Tibial nerve (tissue), 4 donors: ENCODE results near the gene GRIN2A. TPM values are rescaled to one million over a fixed set of nuclear protein-coding genes. Genes with fewer than 3 reads are reported as not detected.

ENCODE experiments used
- DNase-seq, 2 donors: peaks; one replicate each; pipeline ENCODE4 v3.0.0-alpha.2; 2019; ENCODE audit warnings: low spot score in 2 of 2
- H3K27ac ChIP-seq, 4 donors: fragments of 200-600 bp; sonication (generic) in 3 of 4; one replicate each; pipeline ENCODE4 v1.5.1; 2017 to 2019; ENCODE audit warnings: mild to moderate bottlenecking in 1 of 4
- H3K27me3 ChIP-seq, 2 donors: fragments of 200-600 bp; sonication (generic) in 1 of 2; one replicate each; pipeline versions ENCODE4 v1.5.1 to v1.6.0; 2017 to 2019
- H3K36me3 ChIP-seq, 3 donors: fragments of 200-600 bp; sonication (generic); one replicate each; pipeline ENCODE4 v1.5.1; 2018 to 2019
- H3K4me1 ChIP-seq, 4 donors: fragments of 200-600 bp; sonication (generic) in 3 of 4; one replicate each; pipeline ENCODE4 v1.5.1; 2017 to 2019
- H3K4me3 ChIP-seq, 4 donors: fragments of 200-600 bp; sonication (generic) in 3 of 4; one replicate each; pipeline ENCODE4 v1.5.1; 2017 to 2019; ENCODE audit warnings: mild to moderate bottlenecking in 1 of 4, moderate library complexity in 1 of 4
- H3K9me3 ChIP-seq, 4 donors: fragments of 200-600 bp; sonication (generic) in 3 of 4; one replicate each; pipeline ENCODE4 v1.5.1; 2017 to 2019
- CTCF ChIP-seq, 5 experiments: fragments of 200-600 bp in 3 of 5; fragments of 450-650 bp in 2 of 5; sonication (generic) in 3 of 5; IDR thresholded peaks; one replicate each; pipeline ENCODE4 v1.5.1; 2016 to 2019; ENCODE audit warnings: antibody characterized with exemption in 5 of 5, mild to moderate bottlenecking in 3 of 5, moderate library complexity in 2 of 5
- EP300 ChIP-seq, 2 donors: sonication (generic); formaldehyde crosslinking; IDR thresholded peaks; one replicate each; pipeline ENCODE4 v1.6.1; 2017; ENCODE audit warnings: antibody characterized with exemption in 2 of 2, mild to moderate bottlenecking in 1 of 2
- POLR2A ChIP-seq, 2 donors: fragments of 450-650 bp; IDR thresholded peaks; one replicate each; pipeline ENCODE4 v1.6.1; 2017; ENCODE audit warnings: antibody characterized with exemption in 2 of 2, mild to moderate bottlenecking in 2 of 2, moderate library complexity in 2 of 2
- whole genome bisulfite sequencing, 2 donors: methylation state at CpG; one replicate each; pipeline ENCODE4 v1.1.5; 2018; 5-methylcytosine and 5-hydroxymethylcytosine counted together
- total RNA-seq, 4 donors: library from RNA; depleted of rRNA; stranded (reverse); fragments of >200 nt; gene quantifications; one replicate each; pipeline ENCODE4 v1.1.0, GENCODE V29; 2016

The GRIN2A gene
- total RNA-seq, 4 donors from 2014 or later: under 0.01 to 0.44 (median 0.39) TPM; not detected in 1

DNA sequence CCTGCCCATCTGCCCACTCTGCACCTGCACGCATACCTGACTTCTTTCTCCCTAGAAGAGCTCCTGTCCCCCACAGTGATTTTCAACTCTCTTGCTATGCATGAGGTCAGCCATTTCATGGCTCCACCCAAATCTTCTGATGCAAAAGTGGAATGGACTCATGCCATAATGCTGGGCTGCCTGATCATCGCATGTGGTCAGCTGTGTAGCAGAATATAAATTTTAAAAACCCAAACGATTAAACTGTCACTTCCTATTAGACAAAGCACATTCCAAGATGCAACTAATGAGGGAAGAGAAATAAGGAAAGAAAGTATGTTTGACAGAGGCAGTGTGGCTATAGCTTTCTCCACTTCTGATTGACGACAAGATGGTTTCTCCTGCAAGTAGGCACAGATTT, 26.1 kb downstream of the GRIN2A start:
- TF ChIP-seq EP300 (IDR thresholded peaks at IDR 0.05): no peak
- no peak for TF ChIP-seq POLR2A (IDR thresholded peaks at IDR 0.05)
- TF ChIP-seq CTCF (IDR thresholded peaks at IDR 0.05): no peak
- no peaks in the 10 kb centered on the region for H3K4me1 ChIP-seq
- 83 to 88% methylated on average over 4 of the region's 4 CpGs for WGBS, 2 donors
- no peak overlapping the region for H3K27ac ChIP-seq
- no peaks in the 10 kb centered on the region for H3K9me3 ChIP-seq
- no peak for DNase-seq
- H3K36me3 ChIP-seq: no peaks in the 10 kb centered on the region
- H3K27me3 ChIP-seq: no peaks in the 10 kb centered on the region
- H3K4me3 ChIP-seq: no peak overlapping the region

GRCh38 chr16:10154389-10154788, 27.8 kb downstream of the GRIN2A start:
- TF ChIP-seq POLR2A (IDR thresholded peaks at IDR 0.05) (no peak), EP300 (IDR thresholded peaks at IDR 0.05) (no peak), CTCF (IDR thresholded peaks at IDR 0.05) (no peak)
- no peak for DNase-seq
- WGBS, 2 donors: 50 to 69% methylated on average over 2 of the region's 2 CpGs
- no peaks in the 10 kb centered on the region for H3K9me3 ChIP-seq
- H3K4me1 ChIP-seq: no peaks in the 10 kb centered on the region
- H3K27ac ChIP-seq: no peak overlapping the region
- no peaks in the 10 kb centered on the region for H3K36me3 ChIP-seq
- H3K27me3 ChIP-seq: no peaks in the 10 kb centered on the region
- no peak overlapping the region for H3K4me3 ChIP-seq

GRCh38 chr16:10153985-10154384, 28.2 kb downstream of the GRIN2A start:
- TF ChIP-seq POLR2A (IDR thresholded peaks at IDR 0.05) (no peak), EP300 (IDR thresholded peaks at IDR 0.05) (no peak), CTCF (IDR thresholded peaks at IDR 0.05) (no peak)
- Histone ChIP-seq H3K27me3 (no peaks in the 10 kb centered on the region), H3K4me1 (no peaks in the 10 kb centered on the region), H3K9me3 (no peaks in the 10 kb centered on the region), H3K27ac (no peak overlapping the region), H3K4me3 (no peak overlapping the region), H3K36me3 (no peaks in the 10 kb centered on the region)
- DNase-seq: no peak
- 75 to 80% methylated on average over 8 of the region's 8 CpGs for WGBS, 2 donors

- Histone ChIP-seq H3K27me3 (no peaks in the 10 kb centered on the region), H3K4me3 (no peak overlapping the region), H3K36me3 (no peaks in the 10 kb centered on the region), H3K27ac (no peak overlapping the region), H3K4me1 (no peaks in the 10 kb centered on the region), H3K9me3 (no peaks in the 10 kb centered on the region)
- TF ChIP-seq EP300 (IDR thresholded peaks at IDR 0.05): no peak
- no peak for TF ChIP-seq CTCF (IDR thresholded peaks at IDR 0.05)
- no peak for TF ChIP-seq POLR2A (IDR thresholded peaks at IDR 0.05)
- DNase-seq: no peak
- 71 to 80% methylated on average over 6 of the region's 6 CpGs for WGBS, 2 donors
Observed at GRCh38 chr16:10151718-10152117, 30.5 kb downstream of the GRIN2A start.

GRCh38 chr16:10150906-10151305, 31.3 kb downstream of the GRIN2A start:
- no peaks in the 10 kb centered on the region for H3K36me3 ChIP-seq
- TF ChIP-seq EP300 (IDR thresholded peaks at IDR 0.05): no peak
- TF ChIP-seq POLR2A (IDR thresholded peaks at IDR 0.05): no peak
- DNase-seq: no peak
- WGBS, 2 donors: 52 to 64% methylated on average over 4 of the region's 4 CpGs
- H3K27me3 ChIP-seq: no peaks in the 10 kb centered on the region
- H3K9me3 ChIP-seq: no peaks in the 10 kb centered on the region
- H3K4me3 ChIP-seq: no peak overlapping the region
- H3K27ac ChIP-seq: no peak overlapping the region
- no peaks in the 10 kb centered on the region for H3K4me1 ChIP-seq

DNA sequence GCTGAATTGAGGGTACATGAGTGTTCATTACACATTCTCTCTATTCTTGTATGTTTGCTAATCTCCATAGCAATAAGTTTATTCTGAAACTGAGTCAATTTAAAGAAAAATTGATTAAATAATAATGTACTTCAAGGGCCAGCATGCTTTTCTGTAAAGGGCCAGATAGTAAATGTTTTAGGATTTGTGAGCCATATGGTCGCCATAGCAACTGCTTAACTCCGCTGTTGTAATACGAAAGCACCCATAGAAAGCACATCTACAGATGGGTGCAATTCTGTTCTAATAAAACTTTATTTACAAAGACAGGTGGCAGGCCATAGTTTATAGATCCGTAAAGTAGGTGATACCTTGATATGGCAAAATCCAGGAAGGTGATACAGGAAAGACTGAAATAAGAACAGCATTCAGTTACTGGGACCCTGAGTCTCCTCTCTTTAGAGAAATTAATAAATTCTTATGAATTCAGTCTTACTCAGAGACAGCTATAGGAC, 36.6 kb downstream of the GRIN2A start:
- DNase-seq: no peak
- 79 to 90% methylated on average over 4 of the region's 4 CpGs for WGBS, 2 donors
- H3K36me3 ChIP-seq: no peaks in the 10 kb centered on the region
- H3K9me3 ChIP-seq: no peaks in the 10 kb centered on the region
- H3K27ac ChIP-seq: no peak overlapping the region
- H3K27me3 ChIP-seq: no peaks in the 10 kb centered on the region
- H3K4me1 ChIP-seq: no peaks in the 10 kb centered on the region
- H3K4me3 ChIP-seq: no peak overlapping the region
- TF ChIP-seq CTCF (IDR thresholded peaks at IDR 0.05) (no peak), POLR2A (IDR thresholded peaks at IDR 0.05) (no peak), EP300 (IDR thresholded peaks at IDR 0.05) (no peak)
